Measurements from ENCODE around the gene PLEKHF1.
"Not testable (repeated sequence)": the region's sequence is repeated elsewhere in the genome, so short reads cannot be mapped to it uniquely, and the experiment has no call there.

Gene PLEKHF1

GRCh38 chr19:29705706-29706105 lies 40.4 kb downstream of the PLEKHF1 start:
- no peak for DNase-seq

DNA sequence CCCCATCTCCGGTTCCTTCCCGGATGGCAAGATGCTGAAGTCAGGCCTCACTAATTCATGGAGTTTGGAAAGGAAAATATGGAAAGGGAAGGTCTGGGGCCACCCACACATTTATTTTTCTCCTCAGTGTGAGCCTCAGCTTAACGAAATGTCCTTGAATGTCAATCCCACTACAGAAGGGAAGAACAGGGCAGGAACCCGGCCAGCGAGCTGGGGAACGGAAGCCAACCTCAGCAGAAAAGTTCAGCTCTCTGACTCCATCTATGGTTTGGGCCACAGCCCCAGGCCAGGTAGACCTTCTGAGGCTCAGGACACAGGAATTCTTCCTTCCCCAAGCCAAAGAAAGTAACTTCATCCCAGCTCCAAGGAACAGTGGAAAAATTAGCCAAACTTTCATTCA lies 41.4 kb downstream of the PLEKHF1 start:
- no peak for DNase-seq

DNA sequence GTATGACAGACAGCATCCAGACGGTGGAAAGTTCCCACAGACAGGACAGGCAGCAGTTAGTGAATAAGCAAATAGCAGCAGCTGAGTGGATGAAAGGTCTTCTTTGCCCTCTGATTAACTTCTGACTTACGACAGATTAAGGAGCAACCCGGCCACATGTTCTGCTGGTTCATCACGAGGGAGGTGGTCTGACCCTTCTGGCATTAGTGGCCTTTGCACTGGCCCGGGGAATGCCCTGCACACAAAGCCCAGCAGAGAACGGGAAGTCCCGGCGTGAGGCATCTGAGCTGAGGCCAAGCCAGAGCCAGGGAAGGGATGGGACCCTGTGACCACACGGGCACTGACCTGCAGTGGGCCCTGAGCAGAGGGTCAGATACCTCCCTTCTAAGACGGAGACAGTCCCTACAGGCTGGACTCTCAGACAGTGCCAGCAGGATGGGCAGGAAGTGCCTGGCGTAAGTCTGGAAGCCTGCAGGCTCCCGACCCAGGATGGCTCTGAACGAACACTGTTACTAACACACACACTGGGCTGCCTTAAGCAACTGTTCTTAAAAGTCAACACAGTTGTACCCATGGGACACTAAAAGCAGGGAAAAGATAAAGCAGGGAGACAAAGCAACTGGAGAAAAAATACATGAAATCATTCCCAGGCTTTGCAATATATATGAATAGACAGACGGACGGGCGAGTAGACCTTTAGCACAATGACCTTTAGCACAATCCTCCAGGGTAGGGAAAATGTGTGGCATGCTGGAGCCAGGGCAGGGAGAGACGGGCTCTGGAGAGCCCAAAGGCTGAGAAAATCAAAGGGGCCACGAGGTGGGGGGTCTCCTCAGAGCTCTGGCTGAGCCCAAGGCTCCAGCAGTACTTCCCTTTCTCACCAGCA lies 43.5 kb downstream of the PLEKHF1 start:
- no peak for DNase-seq

DNA sequence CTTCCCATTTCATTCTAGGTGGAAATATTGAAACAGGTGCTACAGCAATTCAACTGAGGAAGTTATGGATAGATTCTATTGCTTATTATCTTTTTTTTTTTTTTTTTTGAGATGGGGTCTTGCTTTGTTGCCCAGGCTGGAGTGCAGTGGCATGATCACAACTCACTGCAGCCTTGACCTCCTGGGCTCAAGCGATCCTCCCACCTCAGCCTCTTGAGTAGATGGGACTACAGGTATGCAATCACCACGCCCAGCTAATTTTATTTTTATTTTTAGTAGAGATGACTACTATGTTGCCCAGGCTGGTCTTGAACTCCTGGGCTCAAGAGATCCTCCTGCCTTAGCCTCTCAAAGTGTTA lies 44.2 kb downstream of the PLEKHF1 start:
- not testable (repeated sequence) for DNase-seq

DNA sequence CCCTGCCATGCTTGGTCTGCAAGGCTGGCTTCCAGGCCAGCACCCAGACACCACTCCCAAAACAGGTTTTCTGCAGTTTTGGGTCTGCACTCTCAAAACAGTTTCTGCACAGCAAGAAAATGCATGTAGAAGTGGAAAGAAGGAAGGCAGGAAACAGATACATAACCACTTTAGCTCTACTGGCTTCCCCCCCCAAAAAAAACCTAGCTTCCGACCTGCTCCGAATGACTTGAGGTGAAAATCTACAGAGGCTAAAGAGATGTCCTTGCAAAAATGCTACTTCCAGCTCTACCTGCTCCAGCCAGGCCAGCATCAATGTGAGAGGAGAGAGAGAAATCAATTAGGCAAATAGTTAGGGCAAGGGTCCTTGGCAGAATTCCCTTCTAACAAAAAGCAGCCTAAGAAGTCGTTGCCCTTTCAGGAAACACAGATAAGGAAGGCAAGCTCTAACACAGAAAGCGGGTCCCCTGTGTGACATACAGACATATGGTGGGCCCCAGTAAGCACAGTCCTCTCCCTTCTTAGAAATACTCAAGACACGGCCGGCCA lies 46.4 kb downstream of the PLEKHF1 start:
- no peak for DNase-seq

GRCh38 chr19:29712744-29713516 lies 47.7 kb downstream of the PLEKHF1 start:
- DNase-seq = no peak

- no peak for DNase-seq
Observed at GRCh38 chr19:29714371-29714952, 49.2 kb downstream of the PLEKHF1 start.

DNA sequence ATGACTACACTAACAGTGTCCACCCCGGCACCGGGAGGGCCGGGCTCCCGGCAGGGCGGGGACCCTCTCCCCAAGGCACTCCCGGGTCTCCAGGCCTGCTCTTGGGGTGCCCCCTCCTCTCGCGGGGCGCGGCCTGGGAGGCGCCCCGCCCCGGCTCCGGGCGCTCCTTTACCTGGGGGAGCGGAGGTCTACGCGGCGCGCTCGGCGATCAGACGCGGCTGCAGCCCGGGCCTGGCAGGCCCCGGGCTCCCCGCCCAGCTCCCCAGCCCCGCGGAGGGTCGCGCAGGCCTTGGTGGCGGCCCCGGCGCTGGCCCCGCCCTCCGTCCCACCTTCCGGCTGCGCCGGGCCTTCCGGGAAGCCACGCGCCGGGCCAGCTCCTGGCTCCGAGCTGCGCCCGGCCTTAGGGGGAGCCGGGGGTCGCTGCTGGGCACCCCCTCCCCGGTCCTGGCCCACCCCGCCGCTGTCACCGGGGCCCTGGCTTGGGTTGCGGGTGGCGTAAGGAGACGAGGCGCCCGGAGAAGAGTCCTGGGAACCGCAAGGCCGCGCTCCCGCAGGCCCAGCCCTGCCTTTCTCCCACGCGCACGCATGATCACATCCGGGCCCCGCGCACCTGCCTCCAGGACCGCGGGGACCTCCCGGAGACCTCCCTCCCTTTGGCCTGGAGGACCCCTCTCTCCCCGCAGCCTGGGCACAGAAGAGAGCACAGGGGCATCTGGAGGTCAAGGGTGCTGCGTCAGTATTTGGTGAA lies 49.9 kb downstream of the PLEKHF1 start, which contains the start of gene C19orf12:
TSS of gene C19orf12 (minus strand) at position 309 of the 748 bp plus-strand sequence. CDS start 6,848 bp downstream, outside the sequence.
- peak; percentile 59 for DNase-seq

- DNase-seq = no peak
Observed at GRCh38 chr19:29715701-29716581, 50.7 kb downstream of the PLEKHF1 start.

- no peak for DNase-seq
Observed at GRCh38 chr19:29717051-29717450, 51.8 kb downstream of the PLEKHF1 start.

GRCh38 chr19:29724102-29724641 lies 58.9 kb downstream of the PLEKHF1 start:
- no peak for DNase-seq

DNA sequence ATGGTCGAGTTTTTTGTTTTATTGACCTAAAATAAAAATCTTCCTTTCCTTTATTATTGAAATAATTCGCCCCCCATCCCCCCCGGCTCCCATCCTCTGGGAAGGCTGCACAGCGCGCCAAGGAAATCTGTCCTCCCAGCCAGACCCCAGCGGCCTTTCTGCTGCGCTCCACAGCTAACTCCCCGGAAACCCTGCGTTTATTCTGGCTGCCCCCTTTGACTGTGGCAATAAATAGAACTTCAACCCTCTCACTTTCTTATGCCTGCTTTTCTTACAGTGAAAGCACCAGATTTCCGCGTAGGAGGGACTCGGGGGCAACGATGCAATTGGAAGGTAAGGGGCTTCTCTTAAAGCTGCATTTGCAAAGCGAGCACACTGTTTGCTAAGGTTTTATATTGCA lies 59.5 kb downstream of the PLEKHF1 start:
- no peak for DNase-seq
